Parathyroid adenoma (tissue), 2 donors: ENCODE measurements around the gene CUX1.
"Not testable (repeated sequence)": the region's sequence is repeated elsewhere in the genome, so short reads cannot be mapped to it uniquely, and the experiment has no call there.

Experiments
- H2AFZ ChIP-seq: fragments of 300-600 bp; sonication (generic); one replicate; pipeline ENCODE4 v1.7.0; 2017; ENCODE audit warnings: antibody characterized with exemption, mild to moderate bottlenecking
- H3K27ac ChIP-seq: fragments of 300-600 bp; sonication (generic); one replicate; pipeline ENCODE4 v1.7.0; 2017
- H3K27me3 ChIP-seq: fragments of 300-600 bp; sonication (generic); one replicate; pipeline ENCODE4 v1.7.0; 2017; ENCODE audit warnings: low read length; ENCODE audit not compliant: control insufficient read depth, insufficient read depth
- H3K36me3 ChIP-seq: fragments of 300-600 bp; sonication (generic); one replicate; pipeline ENCODE4 v1.7.0; 2017; ENCODE audit warnings: low read length; ENCODE audit not compliant: control insufficient read depth, insufficient read depth
- H3K4me1 ChIP-seq: fragments of 300-600 bp; sonication (generic); one replicate; pipeline ENCODE4 v1.7.0; 2017; ENCODE audit warnings: control low read depth
- H3K4me2 ChIP-seq: fragments of 300-600 bp; sonication (generic); one replicate; pipeline ENCODE4 v1.7.0; 2017; ENCODE audit warnings: low read length
- H3K4me3 ChIP-seq: fragments of 300-600 bp; sonication (generic); one replicate; pipeline ENCODE4 v1.7.0; 2017; ENCODE audit warnings: low read depth, low read length
- H3K79me2 ChIP-seq: fragments of 300-600 bp; sonication (generic); one replicate; pipeline ENCODE4 v1.7.0; 2017; ENCODE audit warnings: control low read depth
- H3K9ac ChIP-seq: fragments of 300-600 bp; sonication (generic); one replicate; pipeline ENCODE4 v1.7.0; 2017; ENCODE audit warnings: mild to moderate bottlenecking
- H3K9me3 ChIP-seq: fragments of 300-600 bp; sonication (generic); one replicate; pipeline ENCODE4 v1.7.0; 2017; ENCODE audit warnings: low read length; ENCODE audit not compliant: control insufficient read depth
- TF ChIP-seq, protein P1 (sequence below): fragments of 300-600 bp; sonication (generic); IDR thresholded peaks from one replicate; pipeline ENCODE4 v1.7.0; 2017; ENCODE audit warnings: antibody characterized with exemption, mild to moderate bottlenecking
- donor health status: primary hyperparathyroidism.

CUX1 gene

GRCh38 chr7:102175423-102176170 lies 358.2 kb downstream of the CUX1 start:
- Histone ChIP-seq H3K27ac (no peak overlapping the region), H3K36me3 (no peaks in the 10 kb centered on the region), H3K9ac (no peak overlapping the region)

GRCh38 chr7:102178410-102178809 lies 361.0 kb downstream of the CUX1 start:
- Histone ChIP-seq H2AFZ (no peak overlapping the region), H3K27me3 (no peaks in the 10 kb centered on the region), H3K4me1 (no peaks in the 10 kb centered on the region), H3K9ac (no peak overlapping the region), H3K9me3 (no peaks in the 10 kb centered on the region), H3K36me3 (no peaks in the 10 kb centered on the region), H3K27ac (no peak overlapping the region), H3K4me3 (no peak overlapping the region), H3K4me2 (no peak overlapping the region), H3K79me2 (no peaks in the 10 kb centered on the region)
- TF ChIP-seq, protein P1, sequence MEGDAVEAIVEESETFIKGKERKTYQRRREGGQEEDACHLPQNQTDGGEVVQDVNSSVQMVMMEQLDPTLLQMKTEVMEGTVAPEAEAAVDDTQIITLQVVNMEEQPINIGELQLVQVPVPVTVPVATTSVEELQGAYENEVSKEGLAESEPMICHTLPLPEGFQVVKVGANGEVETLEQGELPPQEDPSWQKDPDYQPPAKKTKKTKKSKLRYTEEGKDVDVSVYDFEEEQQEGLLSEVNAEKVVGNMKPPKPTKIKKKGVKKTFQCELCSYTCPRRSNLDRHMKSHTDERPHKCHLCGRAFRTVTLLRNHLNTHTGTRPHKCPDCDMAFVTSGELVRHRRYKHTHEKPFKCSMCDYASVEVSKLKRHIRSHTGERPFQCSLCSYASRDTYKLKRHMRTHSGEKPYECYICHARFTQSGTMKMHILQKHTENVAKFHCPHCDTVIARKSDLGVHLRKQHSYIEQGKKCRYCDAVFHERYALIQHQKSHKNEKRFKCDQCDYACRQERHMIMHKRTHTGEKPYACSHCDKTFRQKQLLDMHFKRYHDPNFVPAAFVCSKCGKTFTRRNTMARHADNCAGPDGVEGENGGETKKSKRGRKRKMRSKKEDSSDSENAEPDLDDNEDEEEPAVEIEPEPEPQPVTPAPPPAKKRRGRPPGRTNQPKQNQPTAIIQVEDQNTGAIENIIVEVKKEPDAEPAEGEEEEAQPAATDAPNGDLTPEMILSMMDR, result no peak

More at GRCh38 chr7:102175423-102176170, 358.2 kb downstream of the CUX1 start:
- no peak overlapping the region for H3K4me3 ChIP-seq
- no peak overlapping the region for H3K4me2 ChIP-seq
- no peak overlapping the region for H2AFZ ChIP-seq
- no peaks in the 10 kb centered on the region for H3K27me3 ChIP-seq
- no peaks in the 10 kb centered on the region for H3K9me3 ChIP-seq
- no peaks in the 10 kb centered on the region for H3K4me1 ChIP-seq
- H3K79me2 ChIP-seq, result no peaks in the 10 kb centered on the region
- TF ChIP-seq, protein P1, result no peak

GRCh38 chr7:102180727-102181126 lies 363.3 kb downstream of the CUX1 start:
- no peak overlapping the region for H3K9ac ChIP-seq
- H3K27ac ChIP-seq, result no peak overlapping the region
- no peak overlapping the region for H2AFZ ChIP-seq
- H3K27me3 ChIP-seq, result no peaks in the 10 kb centered on the region
- no peak overlapping the region for H3K4me3 ChIP-seq
- TF ChIP-seq, protein P1, result no peak
- no peaks in the 10 kb centered on the region for H3K36me3 ChIP-seq
- H3K4me2 ChIP-seq, result no peak overlapping the region
- no peaks in the 10 kb centered on the region for H3K4me1 ChIP-seq
- no peaks in the 10 kb centered on the region for H3K79me2 ChIP-seq
- no peaks in the 10 kb centered on the region for H3K9me3 ChIP-seq

DNA sequence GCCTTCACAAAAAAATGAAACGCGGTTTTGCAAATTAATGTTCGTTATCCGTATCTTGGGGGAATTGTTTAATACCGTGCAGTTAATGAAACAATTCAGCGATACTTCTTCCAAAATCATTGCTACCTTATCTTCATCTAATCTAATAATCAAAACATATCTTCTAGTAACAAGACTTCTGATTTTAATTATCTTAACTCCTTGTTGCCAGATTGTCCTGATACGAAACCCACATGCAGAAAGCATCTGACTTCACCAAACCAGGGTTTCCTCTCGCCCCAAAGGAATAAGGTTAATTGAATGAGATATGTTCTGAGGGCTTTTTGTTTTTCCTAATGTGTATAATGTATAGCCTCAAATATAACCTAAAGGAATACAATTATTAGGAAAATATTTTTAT lies 364.1 kb downstream of the CUX1 start:
- Histone ChIP-seq H3K4me1 (no peaks in the 10 kb centered on the region), H2AFZ (no peak overlapping the region), H3K36me3 (no peaks in the 10 kb centered on the region), H3K27ac (no peak overlapping the region), H3K27me3 (no peaks in the 10 kb centered on the region), H3K9ac (no peak overlapping the region), H3K79me2 (no peaks in the 10 kb centered on the region), H3K4me2 (no peak overlapping the region), H3K4me3 (no peak overlapping the region), H3K9me3 (no peaks in the 10 kb centered on the region)
- TF ChIP-seq, protein P1, result no peak

DNA sequence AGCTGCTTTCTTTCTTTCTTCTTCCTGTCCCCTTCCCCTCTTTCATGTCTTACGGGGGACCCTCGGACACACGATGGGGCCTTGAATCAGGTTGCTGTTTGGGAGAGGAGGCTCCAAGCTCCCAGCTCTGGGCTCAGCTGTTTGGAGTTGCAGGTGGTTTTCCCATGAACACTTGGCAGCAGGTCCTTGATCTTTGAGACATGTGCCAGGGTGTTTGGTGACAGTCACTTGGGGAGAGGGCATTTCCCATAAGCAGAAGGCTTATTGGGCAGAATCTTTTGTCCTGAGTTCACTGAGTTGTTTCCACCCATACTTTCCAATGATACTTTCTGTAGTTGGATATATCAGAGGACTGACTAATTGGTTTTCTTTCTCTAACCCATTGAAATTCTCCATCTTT lies 364.6 kb downstream of the CUX1 start:
- Histone ChIP-seq H3K4me3 (no peak overlapping the region), H2AFZ (no peak overlapping the region), H3K4me2 (no peak overlapping the region), H3K27me3 (no peaks in the 10 kb centered on the region), H3K79me2 (no peaks in the 10 kb centered on the region), H3K9ac (no peak overlapping the region), H3K36me3 (no peaks in the 10 kb centered on the region), H3K27ac (no peak overlapping the region), H3K9me3 (no peaks in the 10 kb centered on the region), H3K4me1 (no peaks in the 10 kb centered on the region)
- TF ChIP-seq, protein P1, result no peak

DNA sequence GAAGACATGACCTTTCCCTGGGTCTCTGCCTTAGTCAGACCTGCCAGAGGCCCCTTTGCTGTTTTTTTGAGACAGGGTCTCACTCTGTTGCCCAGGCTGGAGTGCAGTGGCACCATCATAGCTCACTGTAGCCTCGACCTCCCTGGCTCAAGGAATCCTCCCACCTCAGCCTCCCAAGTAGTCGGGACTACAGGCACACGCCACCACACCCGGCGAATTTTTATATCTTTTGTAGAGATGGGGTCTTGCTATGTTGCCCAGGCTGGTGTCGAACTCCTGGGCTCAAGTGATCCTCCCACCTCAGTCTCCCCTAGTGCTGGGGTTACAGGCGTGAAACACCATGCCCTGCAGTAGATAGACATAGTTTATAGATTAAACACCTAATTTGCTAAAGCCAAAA lies 366.4 kb downstream of the CUX1 start:
- H3K4me2 ChIP-seq, H3K27ac ChIP-seq, H3K9ac ChIP-seq, H2AFZ ChIP-seq, H3K27me3 ChIP-seq, H3K79me2 ChIP-seq, H3K36me3 ChIP-seq, H3K4me1 ChIP-seq, H3K4me3 ChIP-seq, H3K9me3 ChIP-seq: not testable (repeated sequence)
